ENCODE results near the gene CASD1. TPM values are rescaled to one million over a fixed set of nuclear protein-coding genes. Genes with fewer than 3 reads are reported as not detected.

The CASD1 gene
- total RNA-seq, 1 donor from 2014 or later, result 19.2 TPM

GRCh38 chr7:94507462-94507861 lies 2.1 kb upstream of the CASD1 start:
- Histone ChIP-seq H3K9me3 (replicated peaks) (no peaks in the 10 kb centered on the region), H3K4me3 (no peak overlapping the region), H3K27ac (replicated peaks) (no peak overlapping the region), H3K4me1 (peaks cover 32% of the 10 kb centered on the region), H3K27me3 (ENCODE audit: low read depth) (peaks cover 4% of the 10 kb centered on the region), H3K36me3 (no peaks in the 10 kb centered on the region)
- intact Hi-C loops (cut with micrococcal nuclease), result no loop called here
- TF ChIP-seq CTCF (IDR thresholded peaks at IDR 0.05; ENCODE audit: borderline replicate concordance), result no peak
- no peak for DNase-seq

- TF ChIP-seq CTCF (IDR thresholded peaks at IDR 0.05; ENCODE audit: borderline replicate concordance), result no peak
- Histone ChIP-seq H3K27ac (replicated peaks) (no peak overlapping the region), H3K9me3 (replicated peaks) (no peaks in the 10 kb centered on the region), H3K27me3 (ENCODE audit: low read depth) (peaks cover 4% of the 10 kb centered on the region), H3K4me1 (peaks cover 37% of the 10 kb centered on the region), H3K36me3 (no peaks in the 10 kb centered on the region), H3K4me3 (no peak overlapping the region)
- DNase-seq, result no peak
- intact Hi-C loops (cut with micrococcal nuclease), result no loop called here
These were observed 1.6 kb upstream of the CASD1 start for GRCh38 chr7:94507962-94508361.

GRCh38 chr7:94509887-94510581 lies 425 bp downstream of the CASD1 start:
- no peaks in the 10 kb centered on the region for H3K36me3 ChIP-seq
- peak overlapping the region; percentile 96 for H3K4me3 ChIP-seq
- DNase-seq, result peak; percentile 72
- H3K9me3 ChIP-seq (replicated peaks), result no peaks in the 10 kb centered on the region
- no peaks in the 10 kb centered on the region for H3K27me3 ChIP-seq (ENCODE audit: low read depth)
- peak; percentile 48 for TF ChIP-seq CTCF (IDR thresholded peaks at IDR 0.05; ENCODE audit: borderline replicate concordance)
- H3K4me1 ChIP-seq, result peaks cover 55% of the 10 kb centered on the region
- intact Hi-C loops (cut with micrococcal nuclease), result no loop called here
- peak overlapping the region; percentile 95 for H3K27ac ChIP-seq (replicated peaks)

- no peaks in the 10 kb centered on the region for H3K27me3 ChIP-seq (ENCODE audit: low read depth)
- no peak for TF ChIP-seq CTCF (IDR thresholded peaks at IDR 0.05; ENCODE audit: borderline replicate concordance)
- no peak for DNase-seq
- H3K4me3 ChIP-seq, result peak overlapping the region; percentile 96
- no peaks in the 10 kb centered on the region for H3K36me3 ChIP-seq
- H3K4me1 ChIP-seq, result peaks cover 55% of the 10 kb centered on the region
- H3K27ac ChIP-seq (replicated peaks), result peak overlapping the region; percentile 95
- no peaks in the 10 kb centered on the region for H3K9me3 ChIP-seq (replicated peaks)
- intact Hi-C loops (cut with micrococcal nuclease), result no loop called here
These were observed 1.2 kb downstream of the CASD1 start for GRCh38 chr7:94510582-94511496.

GRCh38 chr7:94511718-94512117 lies 2.1 kb downstream of the CASD1 start:
- no peaks in the 10 kb centered on the region for H3K36me3 ChIP-seq
- no peaks in the 10 kb centered on the region for H3K9me3 ChIP-seq (replicated peaks)
- no peak for TF ChIP-seq CTCF (IDR thresholded peaks at IDR 0.05; ENCODE audit: borderline replicate concordance)
- H3K4me1 ChIP-seq, result peaks cover 55% of the 10 kb centered on the region
- DNase-seq, result no peak
- H3K4me3 ChIP-seq, result no peak overlapping the region
- intact Hi-C loops (cut with micrococcal nuclease), result no loop called here
- H3K27me3 ChIP-seq (ENCODE audit: low read depth), result no peaks in the 10 kb centered on the region
- H3K27ac ChIP-seq (replicated peaks), result no peak overlapping the region
